Measurements from ENCODE around the gene THRB. TPM values are rescaled to one million over a fixed set of nuclear protein-coding genes. Genes with fewer than 3 reads are reported as not detected.

The THRB gene
- total and polyA plus RNA-seq, 12 donors, result 3.8 to 32.8 (median 26.0) TPM

GRCh38 chr3:24407980-24408680 is 86.5 kb downstream of the THRB start:
- ATAC-seq (no peak), DNase-seq (no peak)
- H3K27ac ChIP-seq, result no peak overlapping the region
- H3K36me3 ChIP-seq, result no peaks in the 10 kb centered on the region
- H3K27me3 ChIP-seq, result no peaks in the 10 kb centered on the region
- H3K4me3 ChIP-seq, result no peak overlapping the region
- H3K4me1 ChIP-seq, result no peaks in the 10 kb centered on the region
- H3K9me3 ChIP-seq, result peaks cover 0 to 14% (median 0%) of the 10 kb centered on the region in 11 donors
- intact Hi-C loops (cut with DNase I), result no loop called here
- no peak for TF ChIP-seq CTCF (IDR thresholded peaks at IDR 0.05)
- WGBS, 2 donors, result 52 to 53% methylated on average over 3 of the region's 3 CpGs

DNA sequence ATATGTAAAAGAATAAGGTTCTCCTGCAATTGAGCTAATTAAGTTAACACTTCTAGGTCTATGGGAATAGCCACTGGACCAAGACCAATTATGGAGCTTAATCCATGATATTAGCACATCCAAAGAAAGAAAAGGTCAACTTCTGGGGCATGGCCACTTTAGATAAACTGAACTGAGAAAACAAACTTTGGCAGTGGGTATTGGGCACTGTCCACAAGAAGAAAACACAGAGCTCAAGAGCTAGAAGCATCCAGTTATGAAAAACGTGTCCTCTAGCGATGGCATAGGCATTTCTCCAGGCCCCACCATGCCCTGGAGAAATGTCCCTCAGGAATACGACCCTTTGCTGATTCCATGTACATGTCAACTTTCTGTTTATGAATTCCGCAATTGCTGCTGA is 87.8 kb downstream of the THRB start:
- no peak overlapping the region for H3K27ac ChIP-seq
- H3K27me3 ChIP-seq, result no peaks in the 10 kb centered on the region
- intact Hi-C loops (cut with DNase I), result no loop called here
- H3K4me3 ChIP-seq, result no peak overlapping the region
- WGBS, 2 donors, result 66 to 70% methylated on average over 4 of the region's 4 CpGs
- ATAC-seq (peak in 3 of 8 donors; percentile 37 to 75 (median 42)), DNase-seq (no peak)
- no peak for TF ChIP-seq CTCF (IDR thresholded peaks at IDR 0.05)
- peaks cover 0 to 3% (median under 1%) of the 10 kb centered on the region in 9 donors for H3K4me1 ChIP-seq
- H3K36me3 ChIP-seq, result no peaks in the 10 kb centered on the region
- peaks cover 0 to 14% (median 0%) of the 10 kb centered on the region in 11 donors for H3K9me3 ChIP-seq

- no peak overlapping the region for H3K4me3 ChIP-seq
- WGBS, 2 donors, result 85 to 88% methylated on average over 4 of the region's 4 CpGs
- intact Hi-C loops (cut with DNase I), result no loop called here
- H3K27ac ChIP-seq, result no peak overlapping the region
- H3K27me3 ChIP-seq, result no peaks in the 10 kb centered on the region
- peaks cover 0 to 21% (median 19%) of the 10 kb centered on the region in 9 donors for H3K4me1 ChIP-seq
- ATAC-seq, result no peak
- TF ChIP-seq CTCF (IDR thresholded peaks at IDR 0.05), result no peak
- H3K9me3 ChIP-seq, result peaks cover 0 to 14% (median 0%) of the 10 kb centered on the region in 11 donors
- DNase-seq, result no peak
- no peaks in the 10 kb centered on the region for H3K36me3 ChIP-seq
Measured at GRCh38 chr3:24405057-24405456, 89.6 kb downstream of the THRB start.

GRCh38 chr3:24401811-24402185 is 92.9 kb downstream of the THRB start:
- peak in 1 of 8 donors; percentile 20 for ATAC-seq
- WGBS, 2 donors, result 45% methylated on average over 2 of the region's 2 CpGs
- H3K27ac ChIP-seq, result peak overlapping the region in 1 of 10 donors; percentile 15
- H3K4me1 ChIP-seq, result peaks cover 0 to 25% (median 21%) of the 10 kb centered on the region in 9 donors
- peaks cover 0 to 14% (median 0%) of the 10 kb centered on the region in 11 donors for H3K9me3 ChIP-seq
- H3K4me3 ChIP-seq, result no peak overlapping the region
- H3K36me3 ChIP-seq, result no peaks in the 10 kb centered on the region
- no peaks in the 10 kb centered on the region for H3K27me3 ChIP-seq
- no peak for TF ChIP-seq CTCF (IDR thresholded peaks at IDR 0.05)
- intact Hi-C loops (cut with DNase I), result no loop called here
- DNase-seq, result no peak
